ENCODE results near the gene NTM. TPM values are rescaled to one million over a fixed set of nuclear protein-coding genes. Genes with fewer than 3 reads are reported as not detected.

NTM gene
- total and polyA plus RNA-seq, 2 of the 8 experiments (the other 6 are each of a cell fraction or from before 2014, with no cell fraction given) = 13.4 to 20.0 TPM

GRCh38 chr11:132358573-132358953, 988.1 kb downstream of the NTM start (continued):
- TF ChIP-seq CHD7 (IDR thresholded peaks at IDR 0.05; ENCODE audit: insufficient replicate concordance, low read length) = no peak
- no peak for TF ChIP-seq EP300 (IDR thresholded peaks at IDR 0.05; ENCODE audit: borderline replicate concordance in 1 of 2, low read depth in 2 of 2, low read length in 2 of 2)
- no peak for TF ChIP-seq GABPA (IDR thresholded peaks at IDR 0.05; ENCODE audit: borderline replicate concordance, insufficient read depth, low read length)
- no peak for TF ChIP-seq TAF1 (IDR thresholded peaks at IDR 0.05; ENCODE audit: low read depth, low read length)
- TF ChIP-seq PHF8 (conservative IDR thresholded peaks at IDR 0.05; ENCODE audit: low read depth, low read length) = no peak
- TF ChIP-seq TBP (IDR thresholded peaks at IDR 0.05; ENCODE audit: low read depth, low read length) = no peak
- no peak for TF ChIP-seq E2F6 (IDR thresholded peaks at IDR 0.05)
- TF ChIP-seq JUND (IDR thresholded peaks at IDR 0.05; ENCODE audit: low read length) = no peak
- no peak for TF ChIP-seq SIX5 (IDR thresholded peaks at IDR 0.05; ENCODE audit: low read depth, low read length)
- no peak for TF ChIP-seq NANOG (IDR thresholded peaks at IDR 0.05; ENCODE audit: insufficient read depth, low read depth, low read length, poor library complexity, severe bottlenecking)
- TF ChIP-seq MAX (IDR thresholded peaks at IDR 0.05) = no peak
